ENCODE results near the gene ZBTB7C.

DNA sequence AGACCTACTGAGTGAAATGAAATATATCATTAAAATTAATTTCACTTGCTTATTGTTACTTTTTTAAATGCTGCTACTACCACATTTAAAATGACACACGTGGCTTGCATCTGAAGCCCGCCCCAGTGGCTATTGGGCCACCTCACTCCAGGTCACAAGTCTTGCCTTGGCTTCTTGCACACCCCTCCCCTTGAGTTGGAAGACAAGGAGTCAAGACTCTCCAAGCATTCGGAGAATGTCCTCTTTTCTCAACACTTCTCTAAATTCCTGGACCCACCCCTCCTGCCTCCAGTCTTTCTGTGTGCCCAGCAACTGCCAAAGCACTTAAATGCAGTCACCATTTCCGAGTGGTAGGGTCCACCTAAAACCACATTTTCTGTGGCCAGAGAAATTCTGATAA lies 73.4 kb downstream of the ZBTB7C start:
- TF ChIP-seq POLR2AphosphoS5 (IDR thresholded peaks at IDR 0.05): no peak
- TF ChIP-seq, protein P1, sequence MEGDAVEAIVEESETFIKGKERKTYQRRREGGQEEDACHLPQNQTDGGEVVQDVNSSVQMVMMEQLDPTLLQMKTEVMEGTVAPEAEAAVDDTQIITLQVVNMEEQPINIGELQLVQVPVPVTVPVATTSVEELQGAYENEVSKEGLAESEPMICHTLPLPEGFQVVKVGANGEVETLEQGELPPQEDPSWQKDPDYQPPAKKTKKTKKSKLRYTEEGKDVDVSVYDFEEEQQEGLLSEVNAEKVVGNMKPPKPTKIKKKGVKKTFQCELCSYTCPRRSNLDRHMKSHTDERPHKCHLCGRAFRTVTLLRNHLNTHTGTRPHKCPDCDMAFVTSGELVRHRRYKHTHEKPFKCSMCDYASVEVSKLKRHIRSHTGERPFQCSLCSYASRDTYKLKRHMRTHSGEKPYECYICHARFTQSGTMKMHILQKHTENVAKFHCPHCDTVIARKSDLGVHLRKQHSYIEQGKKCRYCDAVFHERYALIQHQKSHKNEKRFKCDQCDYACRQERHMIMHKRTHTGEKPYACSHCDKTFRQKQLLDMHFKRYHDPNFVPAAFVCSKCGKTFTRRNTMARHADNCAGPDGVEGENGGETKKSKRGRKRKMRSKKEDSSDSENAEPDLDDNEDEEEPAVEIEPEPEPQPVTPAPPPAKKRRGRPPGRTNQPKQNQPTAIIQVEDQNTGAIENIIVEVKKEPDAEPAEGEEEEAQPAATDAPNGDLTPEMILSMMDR (IDR thresholded peaks at IDR 0.05): no peak
- TF ChIP-seq POLR2A (IDR thresholded peaks at IDR 0.05): no peak
